Activated T-helper 1 cell treated with anti-CD3 and anti-CD28 coated beads, Interleukin-12 subunit alpha, Interleukin-12 subunit beta, Interleukin-2, Interleukin-4 antibody, amounts not matched to agents 30 ng/mL and 10 ng/mL and 1 ng/mL, durations not matched to agents 14 hours and 24 hours and 36 hours (primary cell): ENCODE measurements around the gene TJP3. TPM values are rescaled to one million over a fixed set of nuclear protein-coding genes. Genes with fewer than 3 reads are reported as not detected.

ENCODE experiments used
- DNase-seq: peaks from one replicate; pipeline ENCODE4 v3.0.0; 2021; ENCODE audit warnings: low spot score
- H3K27ac Mint-ChIP-seq: one replicate; pipeline ENCODE4 v1.8.0; 2021; ENCODE audit warnings: mild to moderate bottlenecking, mixed read lengths
- H3K27me3 Mint-ChIP-seq: one replicate; pipeline ENCODE4 v1.8.0; 2022; ENCODE audit warnings: mild to moderate bottlenecking, moderate library complexity, mixed read lengths; ENCODE audit not compliant: insufficient read depth
- H3K36me3 Mint-ChIP-seq: one replicate; pipeline ENCODE4 v1.8.0; 2021; ENCODE audit warnings: low read depth, mixed read lengths
- H3K4me1 Mint-ChIP-seq: one replicate; pipeline ENCODE4 v1.8.0; 2021; ENCODE audit warnings: low read depth, mixed read lengths
- H3K4me3 Mint-ChIP-seq: one replicate; pipeline ENCODE4 v1.8.0; 2021; ENCODE audit warnings: mild to moderate bottlenecking, moderate library complexity, mixed read lengths
- H3K9me3 Mint-ChIP-seq: one replicate; pipeline ENCODE4 v1.8.0; 2021; ENCODE audit warnings: mixed read lengths
- intact Hi-C: fragments of 100-400 bp; cut with micrococcal nuclease; formaldehyde crosslinking; loops from one replicate; pipeline ENCODE4 v1.15.1; 2024
- total RNA-seq: library from RNA; stranded (reverse); gene quantifications from 2 replicates; pipeline ENCODE4 v1.2.3, GENCODE V29; 2022

TJP3 gene
- total RNA-seq, 1 donor from 2014 or later = 0.08 TPM

DNA sequence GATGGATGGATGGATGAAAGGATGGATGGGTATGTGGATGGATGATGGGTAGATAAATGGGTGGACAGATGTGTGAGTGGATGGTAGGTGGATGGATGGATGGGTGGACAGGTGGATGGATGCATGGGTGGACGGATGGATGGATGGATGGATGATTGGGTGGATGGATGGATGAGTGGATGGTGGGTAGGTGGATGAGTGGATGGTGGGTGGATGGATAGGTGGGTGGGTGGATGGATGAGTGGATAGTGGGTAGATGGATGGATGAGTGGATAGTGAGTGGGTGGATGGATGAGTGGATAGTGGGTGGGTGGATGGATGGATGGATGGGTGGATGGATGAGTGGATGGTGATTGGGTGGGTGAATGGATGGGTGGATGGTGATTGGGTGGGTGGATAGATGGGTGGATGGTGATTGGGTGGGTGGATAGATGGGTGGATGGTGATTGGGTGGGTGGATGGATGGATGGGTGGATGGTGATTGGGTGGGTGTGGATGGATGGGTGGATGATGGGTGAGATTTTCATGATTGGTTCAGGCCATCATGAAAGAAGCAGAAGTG, 68.4 kb downstream of the TJP3 start:
- H3K27ac Mint-ChIP-seq = no peak overlapping the region
- H3K27me3 Mint-ChIP-seq = peaks cover 2% of the 10 kb centered on the region
- H3K4me3 Mint-ChIP-seq = no peak overlapping the region
- H3K4me1 Mint-ChIP-seq = no peaks in the 10 kb centered on the region
- H3K9me3 Mint-ChIP-seq = peaks cover 9% of the 10 kb centered on the region
- peaks cover 3% of the 10 kb centered on the region for H3K36me3 Mint-ChIP-seq
- intact Hi-C loops = no loop called here
- DNase-seq = no peak

DNA sequence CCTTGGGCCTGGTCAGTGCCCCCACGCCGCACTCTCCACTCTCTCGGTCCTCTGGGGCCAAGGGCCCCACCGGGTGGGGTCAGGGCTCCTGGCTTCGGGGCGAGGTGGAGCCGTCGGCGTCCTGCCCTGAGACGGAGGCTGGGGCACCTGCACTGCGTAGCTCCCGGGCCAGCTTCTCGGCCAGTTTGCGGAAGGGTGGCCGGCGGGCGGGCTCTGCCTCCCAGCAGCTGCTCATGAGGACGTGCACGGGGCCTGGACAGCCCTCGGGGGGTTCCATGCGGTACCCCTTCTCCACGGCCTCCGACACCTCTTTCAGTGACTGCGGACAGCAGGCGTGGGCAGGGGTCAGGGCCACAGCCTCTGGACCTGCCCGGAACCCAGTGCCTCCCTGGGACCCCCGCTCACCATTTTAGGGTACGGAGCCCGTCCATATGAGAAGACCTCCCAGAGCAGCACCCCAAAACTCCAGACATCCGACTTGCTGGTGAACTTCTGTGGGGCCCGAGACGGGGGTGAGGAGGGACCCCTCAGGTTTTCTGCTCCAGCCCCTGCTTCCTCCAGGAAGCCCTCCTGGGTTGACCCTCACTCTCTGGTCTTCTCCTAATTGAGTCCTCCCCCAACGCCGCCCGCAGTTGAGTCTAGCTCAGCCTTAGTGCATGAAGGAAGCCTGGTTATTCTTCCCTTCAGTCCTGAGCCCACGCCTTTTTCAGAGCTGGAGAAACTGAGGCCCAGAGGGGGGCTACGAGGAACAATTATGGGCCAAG, 70.1 kb downstream of the TJP3 start:
- H3K36me3 Mint-ChIP-seq = peaks cover 15% of the 10 kb centered on the region
- peaks cover 22% of the 10 kb centered on the region for H3K9me3 Mint-ChIP-seq
- H3K27ac Mint-ChIP-seq = no peak overlapping the region
- intact Hi-C loops = no loop called here
- no peak for DNase-seq
- no peaks in the 10 kb centered on the region for H3K4me1 Mint-ChIP-seq
- peaks cover 2% of the 10 kb centered on the region for H3K27me3 Mint-ChIP-seq
- no peak overlapping the region for H3K4me3 Mint-ChIP-seq

DNA sequence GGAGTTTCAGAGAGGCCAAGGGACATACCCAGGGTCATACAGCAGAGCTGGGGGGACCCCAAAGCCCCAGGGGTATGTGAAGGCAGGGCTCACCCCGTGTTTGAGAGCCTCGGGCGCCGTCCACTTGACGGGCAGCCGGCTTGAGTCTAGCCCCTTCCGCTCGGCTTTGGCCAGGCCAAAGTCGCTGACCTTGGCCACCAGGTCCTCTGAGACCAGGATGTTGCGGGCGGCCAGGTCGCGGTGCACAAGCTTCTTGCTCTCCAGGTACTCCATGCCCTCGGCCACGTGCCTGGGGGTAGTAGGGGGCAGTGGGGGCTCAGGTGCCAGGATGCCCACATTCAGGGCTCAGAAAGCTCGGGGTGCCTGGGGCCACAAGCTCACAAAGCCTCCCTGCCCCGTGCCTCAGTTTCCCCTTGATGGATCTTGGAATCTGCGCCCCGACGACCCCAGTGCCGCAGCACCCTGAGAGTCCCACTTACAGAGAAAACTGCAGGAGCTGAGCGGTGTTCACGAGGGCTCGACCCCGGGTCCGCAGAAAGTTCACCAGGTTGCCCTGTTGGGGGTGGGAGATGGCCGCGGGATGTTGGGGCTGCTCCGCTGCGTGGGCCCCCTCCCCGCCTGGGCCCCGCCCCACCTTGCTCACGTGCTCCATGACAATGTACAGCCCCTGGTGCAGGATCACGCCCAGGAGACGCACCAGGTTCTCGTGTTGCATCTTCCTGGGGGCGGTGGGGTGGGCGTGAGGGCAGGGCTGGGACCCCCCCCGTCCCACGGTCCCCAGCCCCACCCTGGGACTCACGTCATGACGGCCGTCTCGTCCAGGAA, 70.9 kb downstream of the TJP3 start:
- peaks cover 15% of the 10 kb centered on the region for H3K36me3 Mint-ChIP-seq
- H3K4me3 Mint-ChIP-seq = no peak overlapping the region
- intact Hi-C loops = no loop called here

DNA sequence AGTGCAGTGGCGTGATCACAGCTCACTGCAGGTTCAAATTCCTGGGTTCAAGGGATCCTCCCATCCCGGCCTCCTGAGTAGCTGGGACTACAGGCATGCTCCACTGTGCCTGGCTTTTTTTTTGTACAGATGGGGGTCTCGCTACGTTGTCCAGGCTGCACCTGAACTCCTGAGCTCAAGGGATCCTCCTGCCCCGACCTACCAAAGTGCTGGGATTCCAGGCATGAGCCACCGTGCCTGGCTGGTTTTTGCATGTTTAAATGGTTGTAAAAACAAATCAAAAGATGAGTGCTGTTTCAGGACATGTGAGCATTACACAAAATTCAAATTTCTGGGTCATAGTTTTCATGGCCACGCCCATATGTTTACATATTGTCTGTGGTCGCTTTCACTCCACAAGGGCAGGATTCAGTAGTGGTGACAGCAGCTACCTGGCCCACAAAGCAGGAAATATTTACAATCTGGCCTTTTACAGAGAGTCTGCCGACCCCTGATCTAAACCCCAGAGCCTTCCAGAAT, 72.7 kb downstream of the TJP3 start:
- H3K4me3 Mint-ChIP-seq = no peak overlapping the region
- DNase-seq = no peak
- H3K36me3 Mint-ChIP-seq = peaks cover 15% of the 10 kb centered on the region
- intact Hi-C loops = no loop called here
- H3K27me3 Mint-ChIP-seq = peaks cover 2% of the 10 kb centered on the region
- no peak overlapping the region for H3K27ac Mint-ChIP-seq
- peaks cover 22% of the 10 kb centered on the region for H3K9me3 Mint-ChIP-seq
- no peaks in the 10 kb centered on the region for H3K4me1 Mint-ChIP-seq

More for the DNA sequence above, 70.9 kb downstream of the TJP3 start:
- Mint-ChIP-seq H3K9me3 (peaks cover 22% of the 10 kb centered on the region), H3K4me1 (no peaks in the 10 kb centered on the region), H3K27me3 (no peaks in the 10 kb centered on the region), H3K27ac (no peak overlapping the region)
- no peak for DNase-seq

DNA sequence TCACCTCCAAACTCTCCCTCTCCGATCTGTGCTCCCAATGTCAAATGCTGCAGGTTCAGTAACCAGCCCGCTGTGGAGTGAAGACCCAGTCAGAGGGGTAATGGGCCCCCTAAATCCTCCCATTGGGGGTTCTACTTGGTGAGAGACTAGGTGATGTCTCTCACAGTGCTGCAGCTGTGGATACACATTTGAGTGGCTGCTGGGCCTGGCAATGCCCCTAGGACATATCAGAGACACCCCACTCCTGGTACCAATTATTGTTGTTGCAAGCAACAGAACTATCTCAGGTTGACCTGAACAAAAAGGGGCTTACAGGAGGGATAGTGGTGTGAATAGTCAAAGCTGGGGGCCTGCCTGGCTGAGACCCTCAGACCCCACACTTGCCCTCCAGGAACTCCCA, 73.4 kb downstream of the TJP3 start:
- DNase-seq = no peak
- H3K27me3 Mint-ChIP-seq = peaks cover 3% of the 10 kb centered on the region
- H3K27ac Mint-ChIP-seq = no peak overlapping the region
- no peak overlapping the region for H3K4me3 Mint-ChIP-seq
- H3K4me1 Mint-ChIP-seq = no peaks in the 10 kb centered on the region
- H3K9me3 Mint-ChIP-seq = peaks cover 22% of the 10 kb centered on the region
- intact Hi-C loops = no loop called here
- peaks cover 15% of the 10 kb centered on the region for H3K36me3 Mint-ChIP-seq

DNA sequence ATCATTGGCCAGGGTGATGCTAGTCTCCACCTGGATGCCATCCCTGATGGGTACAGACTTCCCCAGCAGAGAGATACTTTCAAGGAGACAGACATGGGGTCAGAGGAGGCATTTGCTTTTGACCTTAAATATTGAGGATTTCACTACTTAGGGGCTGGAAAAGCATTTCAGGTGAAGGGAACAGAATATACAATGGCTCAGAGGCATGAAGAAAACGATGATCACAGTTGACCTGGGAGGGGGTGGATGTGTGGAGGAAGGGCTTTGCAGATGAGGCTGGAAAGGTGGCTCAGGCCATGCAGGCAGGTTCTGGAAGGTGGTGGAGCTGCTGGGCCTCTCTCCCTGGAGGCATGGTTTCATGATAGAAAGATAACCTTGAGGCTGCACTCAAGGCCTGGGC, 74.1 kb downstream of the TJP3 start:
- Mint-ChIP-seq H3K4me1 (no peaks in the 10 kb centered on the region), H3K27ac (no peak overlapping the region)
- intact Hi-C loops = no loop called here

DNA sequence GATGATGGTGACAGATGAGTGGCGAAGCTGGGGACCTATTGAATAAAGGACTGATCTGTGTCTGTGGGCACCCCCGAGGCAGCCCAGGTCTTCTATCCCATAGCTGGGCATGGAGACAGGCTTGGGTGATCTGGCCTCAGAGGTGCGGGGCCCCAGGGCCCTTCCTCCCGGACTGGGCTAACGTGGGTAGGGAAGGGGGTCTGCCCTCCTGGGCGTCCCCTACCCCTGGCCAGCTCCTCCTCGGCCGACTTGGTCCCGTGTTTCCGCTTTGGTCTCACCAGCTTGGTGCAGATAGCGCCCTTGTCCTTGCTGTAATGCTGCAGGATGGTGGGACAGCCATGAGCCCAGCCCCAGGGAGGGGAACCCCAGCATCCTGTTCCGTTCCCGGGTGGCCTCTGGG, 74.7 kb downstream of the TJP3 start:
- no peak for DNase-seq
- H3K27me3 Mint-ChIP-seq = peaks cover 7% of the 10 kb centered on the region
- no peaks in the 10 kb centered on the region for H3K4me1 Mint-ChIP-seq
- H3K36me3 Mint-ChIP-seq = peaks cover 15% of the 10 kb centered on the region
- H3K9me3 Mint-ChIP-seq = peaks cover 22% of the 10 kb centered on the region
- intact Hi-C loops = loop anchor here (1.0 kb wide), 1 partner anchor 39 kb away; no protein-coding TSS in a partner anchor
- no peak overlapping the region for H3K4me3 Mint-ChIP-seq
- H3K27ac Mint-ChIP-seq = no peak overlapping the region

More for the DNA sequence above, 74.1 kb downstream of the TJP3 start:
- DNase-seq = no peak
- Mint-ChIP-seq H3K9me3 (peaks cover 22% of the 10 kb centered on the region), H3K4me3 (no peak overlapping the region), H3K36me3 (peaks cover 15% of the 10 kb centered on the region), H3K27me3 (peaks cover 7% of the 10 kb centered on the region)

DNA sequence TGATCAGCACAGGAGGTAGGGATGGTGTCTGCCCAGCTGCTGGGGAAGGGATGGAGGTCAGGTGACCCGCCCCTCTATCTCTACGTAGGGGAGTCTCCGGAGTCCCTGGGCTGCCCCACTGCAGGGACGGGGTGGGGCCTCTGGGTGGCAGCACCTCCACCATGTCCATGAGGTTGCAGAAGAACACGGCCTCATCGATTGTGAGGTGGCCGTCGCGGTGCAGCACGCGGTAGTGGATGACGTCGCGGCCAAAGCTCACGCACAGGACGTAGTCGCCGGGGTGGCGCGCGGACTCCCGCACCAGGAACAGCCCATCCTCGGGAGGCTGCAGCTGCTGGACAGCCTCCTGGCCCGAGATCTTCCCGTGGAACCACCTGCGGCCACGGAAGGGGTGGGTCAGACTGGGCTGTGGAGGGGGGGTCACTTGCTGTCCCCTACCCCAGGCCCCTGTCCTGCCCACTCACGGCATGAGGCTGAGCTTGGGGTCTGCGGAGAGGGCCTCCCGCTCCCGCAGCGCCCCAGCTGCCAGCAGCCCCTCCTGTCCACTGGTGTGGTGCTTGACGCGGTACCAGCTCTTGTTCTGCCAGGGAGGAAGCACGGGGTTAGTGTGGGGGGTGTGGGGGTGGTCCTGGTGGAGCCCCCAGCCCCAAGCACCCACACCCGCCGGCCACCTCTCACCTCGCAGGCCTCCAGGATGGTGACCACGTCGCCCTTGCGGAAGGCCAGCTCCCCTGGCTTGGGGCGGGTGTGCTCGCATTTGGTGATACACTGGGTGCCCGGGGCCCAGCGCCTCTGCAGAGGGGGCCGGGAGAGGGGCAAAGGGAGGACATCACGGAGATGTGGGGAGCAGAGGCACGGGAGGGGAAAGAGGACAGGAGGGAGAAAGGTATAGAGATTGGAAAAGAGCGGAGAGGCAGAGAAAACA, 75.7 kb downstream of the TJP3 start:
- Mint-ChIP-seq H3K27ac (no peak overlapping the region), H3K4me1 (no peaks in the 10 kb centered on the region), H3K27me3 (peaks cover 7% of the 10 kb centered on the region), H3K36me3 (peaks cover 15% of the 10 kb centered on the region), H3K4me3 (peak overlapping the region; percentile 68), H3K9me3 (peaks cover 22% of the 10 kb centered on the region)
- intact Hi-C loops = loop anchor here (1.0 kb wide), 1 partner anchor 38 kb away; no protein-coding TSS in a partner anchor
- DNase-seq = no peak

DNA sequence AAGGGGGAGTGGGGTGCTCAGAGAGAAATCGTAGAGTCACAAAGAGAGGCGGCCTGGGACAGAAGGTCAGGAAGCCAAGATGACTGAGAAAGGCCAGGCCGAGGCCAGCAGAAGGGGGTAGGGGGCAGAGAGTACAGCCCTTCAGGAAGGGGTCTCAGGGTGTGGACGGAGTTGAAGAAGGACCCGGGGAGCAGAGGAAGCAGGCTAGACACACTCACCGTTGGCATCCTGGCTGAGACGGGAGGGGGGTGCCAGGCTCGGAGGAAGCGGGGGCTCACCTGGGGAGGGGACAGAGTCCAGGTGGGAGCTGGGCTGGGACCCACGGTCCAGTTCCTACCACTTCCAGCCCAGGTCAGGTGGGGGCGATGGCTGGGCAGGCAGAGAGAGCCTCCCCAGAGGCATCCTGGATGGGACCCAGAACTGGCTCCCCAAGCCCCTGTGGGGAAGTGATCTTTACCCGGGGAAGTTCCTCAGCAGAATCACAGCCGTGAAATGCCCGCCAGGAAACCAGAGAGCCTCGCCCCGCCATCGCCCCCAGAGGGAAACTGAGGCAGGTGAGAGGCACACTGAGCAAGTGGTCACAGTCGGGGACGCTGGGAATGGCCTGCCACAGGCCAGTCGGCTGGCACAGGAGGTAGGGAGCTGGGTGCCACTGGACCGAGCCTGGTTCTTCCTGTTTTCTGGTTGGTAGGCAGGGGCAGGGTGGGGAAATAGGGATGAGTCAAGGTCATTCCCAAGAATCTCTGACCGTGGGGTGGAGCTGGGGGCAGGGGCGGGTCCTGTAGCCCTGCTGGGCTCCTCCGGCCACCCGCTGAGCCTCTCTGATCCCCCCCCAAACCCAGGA, 76.6 kb downstream of the TJP3 start:
- Mint-ChIP-seq H3K36me3 (peaks cover 15% of the 10 kb centered on the region), H3K27me3 (peaks cover 8% of the 10 kb centered on the region), H3K27ac (no peak overlapping the region), H3K4me1 (no peaks in the 10 kb centered on the region), H3K9me3 (peaks cover 22% of the 10 kb centered on the region), H3K4me3 (peak overlapping the region; percentile 75)
- intact Hi-C loops = no loop called here
- DNase-seq = no peak

DNA sequence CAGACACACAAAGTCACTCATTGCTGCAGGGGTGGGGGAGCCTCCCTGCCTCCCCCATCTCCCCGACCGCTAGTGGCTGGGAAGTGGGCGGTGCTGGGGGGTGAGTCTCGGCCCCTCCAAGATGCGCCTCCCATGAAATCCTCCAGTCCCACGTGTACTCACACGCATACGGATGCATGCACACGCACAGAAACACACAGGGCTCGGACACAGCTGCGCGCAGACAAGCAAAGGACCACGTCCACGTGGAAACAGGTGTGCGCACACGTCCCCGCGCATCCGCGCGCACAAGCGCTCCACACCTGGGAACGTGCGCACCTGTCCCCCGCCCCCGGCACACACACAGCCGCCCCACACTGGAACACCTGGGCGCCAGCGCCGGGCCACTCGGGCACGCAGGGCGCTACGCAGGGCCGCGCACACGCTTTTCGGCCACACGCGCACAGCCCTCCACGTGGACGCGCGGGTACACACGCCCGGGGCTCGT, 77.3 kb downstream of the TJP3 start:
- intact Hi-C loops = no loop called here
- H3K27ac Mint-ChIP-seq = no peak overlapping the region

DNA sequence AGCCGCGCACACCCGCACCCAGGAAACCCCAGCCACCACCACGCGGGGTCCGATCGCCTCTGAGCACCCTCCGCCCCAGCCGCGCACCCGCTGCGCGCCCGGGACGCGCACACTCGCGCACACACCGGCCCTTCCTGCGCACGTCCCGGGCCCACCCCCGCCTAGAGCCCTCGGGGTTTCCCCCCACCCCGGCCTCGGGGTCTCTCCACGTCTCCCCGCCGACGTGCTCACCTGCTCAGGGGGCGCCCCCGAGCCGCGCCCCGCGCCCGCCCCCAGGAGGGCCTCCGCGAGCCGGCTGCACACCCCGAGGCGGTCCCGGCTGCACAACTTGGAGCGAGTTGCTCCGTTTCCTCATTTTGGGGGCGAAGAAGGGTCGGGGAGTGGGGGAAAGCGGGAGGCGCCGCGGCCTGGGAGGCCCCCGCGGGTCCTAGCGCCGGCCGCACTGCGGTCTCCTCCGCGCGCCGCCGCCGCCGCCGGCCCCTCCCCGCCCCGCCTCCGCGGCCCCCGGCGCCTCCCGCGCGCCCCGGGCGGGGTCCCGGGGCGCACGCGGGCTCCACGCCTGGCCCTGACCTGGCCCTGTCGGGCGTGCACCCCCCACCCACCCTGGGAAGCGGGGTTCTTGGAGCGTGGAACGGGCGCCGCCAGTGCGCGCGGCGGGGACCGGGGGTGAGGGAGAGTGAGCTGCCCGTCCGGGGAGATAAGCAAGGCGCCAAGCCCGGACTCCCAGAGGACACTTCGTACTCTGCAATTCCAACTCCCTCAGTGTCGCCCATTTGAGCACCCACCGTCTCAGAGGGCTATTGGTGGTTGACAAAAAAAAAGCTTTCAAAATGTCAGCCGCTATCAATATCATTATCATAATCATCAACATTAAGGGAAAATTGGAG, 78.0 kb downstream of the TJP3 start, which contains the start of gene MATK:
MATK (minus strand) TSS at position 444 of the 887 bp plus-strand sequence. CDS start 1,246 bp downstream, outside the sequence.
- peak within 1 kb of the TSS; percentile 36 for H3K27ac Mint-ChIP-seq
- intact Hi-C loops = no loop called here
- peak within 1 kb of the TSS; percentile 75 for H3K4me3 Mint-ChIP-seq
- H3K36me3 Mint-ChIP-seq = peaks cover 15% of the 10 kb centered on the region
- no peaks in the 10 kb centered on the region for H3K4me1 Mint-ChIP-seq
- no peak for DNase-seq
- H3K9me3 Mint-ChIP-seq = peaks cover 17% of the 10 kb centered on the region
- H3K27me3 Mint-ChIP-seq = peaks cover 11% of the 10 kb centered on the region

More for the DNA sequence above, 77.3 kb downstream of the TJP3 start:
- Mint-ChIP-seq H3K4me3 (peak overlapping the region; percentile 75), H3K27me3 (peaks cover 9% of the 10 kb centered on the region), H3K9me3 (peaks cover 22% of the 10 kb centered on the region), H3K4me1 (no peaks in the 10 kb centered on the region), H3K36me3 (peaks cover 15% of the 10 kb centered on the region)
- DNase-seq = no peak
